GM18868 (cell line): ENCODE results near the gene UBE2J2.

Experiments
- ATAC-seq: cut with Tn5 transposase; IDR thresholded peaks from one replicate; pipeline ENCODE4 v1.9.1; 2021; ENCODE audit warnings: mild to moderate bottlenecking, moderate library complexity; ENCODE audit not compliant: unreplicated experiment

UBE2J2 gene

GRCh38 chr1:1229770-1230169, 43.9 kb downstream of the UBE2J2 start:
- ATAC-seq = no peak

DNA sequence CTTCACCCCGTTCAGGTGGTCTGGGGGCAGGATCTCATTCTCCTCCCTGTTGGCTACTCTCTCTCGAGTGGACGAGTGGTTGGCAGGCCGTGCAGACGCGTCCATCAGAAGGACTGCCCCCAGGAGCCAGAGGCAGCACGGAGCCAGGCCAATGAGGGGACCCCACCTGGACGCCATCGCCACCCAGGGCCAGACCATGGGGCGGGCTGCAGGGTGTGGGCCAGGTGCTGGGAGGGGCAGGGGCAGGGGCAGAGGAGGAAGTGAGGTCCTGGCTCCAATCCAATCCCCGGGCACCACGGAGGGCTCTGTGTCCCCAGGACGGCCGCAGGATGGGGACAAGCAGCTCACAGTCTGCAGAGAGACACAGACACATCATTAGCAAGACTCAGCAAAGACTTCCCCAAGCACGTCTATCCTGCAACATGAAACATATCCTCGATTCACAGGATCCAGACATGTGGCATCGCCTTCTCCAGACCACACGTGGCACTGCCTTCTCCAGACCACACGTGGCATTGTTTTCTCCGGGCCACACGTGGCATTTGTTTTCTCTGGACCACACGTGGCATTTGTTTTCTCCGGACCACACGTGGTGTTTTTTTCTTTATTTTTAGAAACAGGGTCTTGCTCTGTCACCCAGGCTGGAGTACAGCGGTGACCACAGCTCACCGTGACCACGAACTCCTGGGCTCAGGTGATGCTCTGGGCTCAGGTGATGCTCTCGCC, 44.9 kb downstream of the UBE2J2 start:
- no peak for ATAC-seq

- ATAC-seq = no peak
Observed at GRCh38 chr1:1228187-1228586, 45.5 kb downstream of the UBE2J2 start.

- no peak for ATAC-seq
Observed at GRCh38 chr1:1227386-1227785, 46.3 kb downstream of the UBE2J2 start.

DNA sequence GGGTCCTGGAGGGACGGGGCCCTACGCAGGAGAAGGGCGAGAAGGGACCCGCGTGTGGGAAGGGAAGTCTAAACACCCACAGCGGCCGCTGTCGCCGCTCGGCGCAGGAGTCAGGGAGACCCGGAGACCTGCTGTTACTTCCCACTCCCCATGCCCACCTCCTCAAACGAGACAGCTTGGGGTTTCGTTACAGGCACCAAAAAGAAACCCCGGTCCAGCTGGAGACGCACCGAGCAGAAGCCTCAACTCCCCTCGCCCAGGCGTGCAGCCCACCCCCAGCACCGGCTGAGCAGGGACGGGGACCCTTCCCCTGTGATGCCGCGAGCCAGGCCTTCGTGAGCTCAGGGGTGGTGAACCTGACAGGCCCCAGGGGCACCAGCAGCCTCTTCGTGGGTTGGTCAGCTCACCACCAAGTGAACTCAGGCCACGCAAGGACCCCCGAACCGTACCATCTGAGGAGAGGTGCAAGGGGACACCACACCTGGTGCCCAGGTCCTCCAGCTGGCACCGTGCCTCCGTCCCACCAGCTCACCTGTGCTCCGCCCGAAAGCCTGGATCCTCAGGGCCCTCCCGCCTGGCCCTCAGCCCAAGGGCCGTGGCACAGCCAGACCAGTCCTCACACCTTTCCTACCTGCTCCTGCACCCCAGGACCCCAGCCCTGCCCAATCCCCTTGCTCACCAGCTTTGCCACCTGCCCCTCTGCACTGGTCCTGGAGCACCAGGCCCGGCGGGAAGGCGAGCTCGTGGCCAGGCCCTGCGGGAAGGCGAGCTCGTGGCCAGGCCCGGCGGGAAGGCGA, 46.9 kb downstream of the UBE2J2 start:
- ATAC-seq = no peak

DNA sequence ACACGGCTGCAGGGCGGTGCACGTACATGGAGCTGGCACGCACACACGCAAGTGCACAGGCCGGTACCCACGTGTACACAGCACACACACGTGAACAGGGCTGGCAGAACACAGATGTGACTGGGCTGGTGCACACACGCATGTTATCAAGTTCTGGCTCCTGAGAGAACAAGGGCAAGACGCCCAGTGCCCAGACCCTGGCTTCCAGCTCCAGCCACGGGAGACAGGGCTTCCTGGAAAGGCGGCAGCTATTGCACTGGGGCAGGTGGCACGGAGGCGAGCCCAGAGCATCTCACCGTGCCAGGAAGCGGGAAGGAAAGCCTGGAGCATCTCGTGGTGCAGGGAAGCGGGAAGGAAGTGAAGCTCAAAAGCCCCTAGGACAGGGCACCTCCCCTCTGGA, 47.7 kb downstream of the UBE2J2 start:
- no peak for ATAC-seq

- ATAC-seq = no peak
Observed at GRCh38 chr1:1225238-1225845, 48.3 kb downstream of the UBE2J2 start.

GRCh38 chr1:1223891-1224290, 49.8 kb downstream of the UBE2J2 start:
- no peak for ATAC-seq

DNA sequence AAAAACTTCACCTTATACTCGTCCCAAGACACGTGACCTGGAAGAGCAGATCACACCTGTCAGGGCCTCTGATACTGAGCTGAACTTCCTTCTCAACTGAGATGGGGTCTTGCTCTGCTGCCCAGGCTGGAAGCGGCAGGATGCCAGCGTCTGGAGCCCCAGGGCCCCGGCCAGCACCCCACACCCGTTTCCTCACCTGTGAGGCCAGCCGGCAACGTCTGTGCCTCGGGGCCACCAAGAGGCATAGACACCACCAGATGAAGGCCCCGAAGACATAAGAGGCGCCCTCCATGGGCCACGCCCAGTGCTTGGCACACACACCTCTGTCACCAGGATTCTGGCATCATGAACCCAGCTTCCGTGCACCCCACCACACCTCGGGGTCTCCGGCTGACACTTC, 50.3 kb downstream of the UBE2J2 start:
- no peak for ATAC-seq

GRCh38 chr1:1222575-1223225, 51.0 kb downstream of the UBE2J2 start:
- no peak for ATAC-seq

- no peak for ATAC-seq
Observed at GRCh38 chr1:1221887-1222574, 51.6 kb downstream of the UBE2J2 start.

DNA sequence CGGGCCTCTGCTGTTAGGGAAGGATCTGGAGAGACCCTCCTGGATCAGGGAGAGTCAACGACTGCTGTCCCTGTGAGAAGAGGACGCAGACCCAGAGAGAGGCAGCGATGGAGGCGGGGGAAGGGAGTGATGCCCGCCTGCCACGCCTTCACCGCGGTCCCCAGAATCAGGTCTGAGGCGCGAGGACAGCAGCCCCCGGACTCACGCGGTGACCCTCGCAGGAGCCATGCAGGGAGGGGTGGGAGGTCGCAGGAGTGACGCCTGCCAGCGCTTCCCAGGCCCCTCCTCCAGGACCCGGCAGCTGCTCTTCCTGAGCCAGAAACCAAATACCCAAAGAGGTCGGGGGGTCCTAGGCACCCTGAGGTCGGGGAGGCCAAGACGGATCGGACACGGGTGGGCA, 53.5 kb downstream of the UBE2J2 start:
- ATAC-seq = no peak

DNA sequence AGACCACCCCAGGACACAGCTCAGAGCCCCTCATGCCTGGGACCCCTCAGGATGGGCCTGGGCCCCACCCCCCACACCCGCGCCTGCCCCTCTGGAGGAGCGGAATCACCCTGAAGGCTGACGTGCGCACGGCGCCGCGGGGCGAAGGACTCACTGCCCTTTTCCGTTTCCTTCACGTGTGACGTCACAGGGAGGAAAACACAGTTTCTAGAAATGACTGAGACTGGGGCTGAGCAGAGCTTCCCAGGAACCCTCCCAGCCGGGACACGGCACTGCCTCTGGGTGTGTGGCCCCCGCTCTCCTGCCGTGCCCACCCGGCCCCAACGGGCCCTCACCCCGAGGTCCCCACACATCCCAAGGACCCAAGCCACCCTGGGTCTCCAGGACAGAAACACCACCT, 54.3 kb downstream of the UBE2J2 start:
- no peak for ATAC-seq

DNA sequence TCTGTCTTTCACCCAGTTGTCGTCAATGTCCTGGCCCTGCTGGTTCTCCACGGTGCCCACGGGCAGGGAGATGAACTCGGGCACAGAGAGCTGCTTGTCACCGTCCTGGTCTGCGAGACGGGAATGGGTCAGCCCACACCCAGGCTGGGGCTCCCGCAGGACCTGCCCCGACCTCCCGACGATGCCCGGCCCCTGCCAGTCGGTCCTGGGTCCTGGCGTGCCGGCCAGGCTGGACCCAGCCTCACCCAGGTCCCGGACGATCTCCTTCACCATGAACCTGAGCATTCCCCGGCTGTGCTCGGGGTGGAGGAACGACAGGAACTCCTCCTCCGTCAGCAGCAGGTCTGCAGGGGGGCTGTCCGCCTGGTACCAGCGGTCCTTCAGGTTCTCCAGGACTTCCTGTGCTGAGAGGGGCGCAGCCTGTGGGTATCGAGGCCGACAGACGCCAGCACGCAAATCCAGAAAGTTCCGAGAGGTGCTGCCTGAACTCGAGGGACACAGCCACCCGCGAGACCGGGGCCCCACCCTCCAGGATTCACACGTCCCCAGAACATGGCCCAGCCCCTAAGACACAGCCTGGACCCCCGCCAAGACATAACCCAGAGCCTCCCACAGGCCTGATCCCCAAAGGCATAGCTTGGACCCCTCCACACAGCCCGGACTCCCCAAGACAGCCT, 55.0 kb downstream of the UBE2J2 start:
- ATAC-seq = no peak

- ATAC-seq = no peak
Observed at GRCh38 chr1:1217621-1218523, 55.8 kb downstream of the UBE2J2 start.

DNA sequence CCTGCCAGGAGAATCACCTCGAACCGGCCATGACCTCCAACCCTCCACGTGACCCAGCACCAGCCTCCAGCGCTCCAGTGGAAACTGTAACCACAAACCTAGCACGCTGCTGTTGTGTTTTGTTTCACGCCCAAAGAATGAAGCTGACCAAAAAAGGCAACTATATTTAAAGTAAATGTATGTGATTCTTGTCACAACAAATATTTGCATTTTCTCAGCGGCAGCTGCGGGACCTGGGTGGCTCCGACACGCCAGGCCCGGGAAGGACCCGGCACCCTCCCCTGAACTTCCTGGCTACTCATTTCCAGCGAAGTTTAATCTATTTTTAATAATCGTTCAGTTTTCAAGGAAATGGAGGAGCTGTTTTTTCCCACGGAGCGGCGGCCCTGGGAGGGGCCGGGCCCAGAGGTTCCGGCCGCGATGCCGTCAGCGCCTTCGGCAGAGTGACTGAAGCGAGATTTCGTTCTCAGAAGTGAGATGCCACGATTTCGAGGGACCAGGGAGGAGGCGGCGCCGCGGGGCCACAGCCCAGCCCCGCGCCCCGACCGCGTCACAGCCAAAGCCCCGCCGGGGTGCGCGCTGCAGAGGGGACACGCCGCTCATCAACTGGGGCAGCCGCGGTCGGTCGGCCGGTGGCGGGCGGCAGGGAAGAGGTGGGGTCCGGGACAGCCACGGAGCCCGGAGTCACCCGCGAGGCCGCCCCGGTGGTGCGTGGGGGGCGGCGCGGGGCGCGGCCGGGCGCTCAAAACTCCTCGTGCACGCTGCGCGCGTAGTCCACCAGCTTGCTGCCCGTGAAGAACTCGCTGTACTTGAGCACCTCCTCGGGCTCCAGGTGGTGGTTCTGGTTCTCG, 56.7 kb downstream of the UBE2J2 start:
- ATAC-seq = no peak

DNA sequence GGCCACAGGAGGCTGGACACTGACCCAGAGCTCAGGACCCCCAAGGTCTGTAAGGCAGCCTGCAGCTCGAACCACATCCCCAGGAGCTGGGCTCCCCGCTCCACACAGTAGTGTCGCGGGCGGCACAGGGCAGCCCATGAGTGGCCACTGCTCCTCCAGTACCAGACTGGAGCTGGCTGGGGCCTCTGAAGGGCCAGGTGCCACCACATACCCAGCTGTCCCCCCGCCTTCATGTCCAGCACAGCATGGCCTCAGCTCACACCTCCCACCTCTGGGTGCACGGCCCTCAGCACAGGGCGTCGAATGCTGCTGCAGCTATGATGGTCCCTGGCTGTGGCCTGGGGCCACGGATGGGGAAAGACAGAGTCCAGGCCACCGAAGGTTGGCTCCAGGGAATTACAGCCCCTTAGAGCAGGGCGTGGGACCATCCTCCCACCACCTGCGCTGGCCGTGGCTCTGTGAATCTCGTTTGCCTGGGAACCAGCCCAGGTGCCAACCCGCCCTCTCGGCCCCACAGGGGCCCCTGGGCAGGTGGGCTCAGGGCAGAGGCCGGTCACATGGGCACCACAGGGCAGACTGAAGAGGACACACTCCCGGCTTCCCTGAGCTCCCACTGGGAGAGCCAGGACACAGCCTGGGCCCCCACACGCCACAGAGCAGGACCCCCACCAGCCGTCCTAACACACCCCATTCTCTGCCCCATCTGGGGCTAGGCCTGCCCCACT, 57.6 kb downstream of the UBE2J2 start:
- ATAC-seq = no peak
